GM13976 (cell line): ENCODE results near the gene TMEFF1.
"Not testable (repeated sequence)": the region's sequence is repeated elsewhere in the genome, so short reads cannot be mapped to it uniquely, and the experiment has no call there.

ENCODE experiments used
- DNase-seq: peaks from one replicate; pipeline ENCODE4 v3.0.0; 2012; ENCODE audit warnings: low spot score
- in situ Hi-C: fragments of 300-500 bp; cut with MboI; formaldehyde crosslinking; loops from one replicate; pipeline ENCODE4 v1.12.0; 2022; ENCODE audit warnings: low sequenced_read_pairs, mixed read lengths, inconsistent platforms; ENCODE audit not compliant: unreplicated experiment
- TF ChIP-seq, protein P1 (sequence below): IDR thresholded peaks from 2 replicates; pipeline ENCODE4 v1.5.1; 2012; ENCODE audit warnings: borderline replicate concordance, mild to moderate bottlenecking; ENCODE audit not compliant: insufficient read depth; ENCODE audit errors: extremely low read depth, missing control alignments, control extremely low read depth

The TMEFF1 gene

DNA sequence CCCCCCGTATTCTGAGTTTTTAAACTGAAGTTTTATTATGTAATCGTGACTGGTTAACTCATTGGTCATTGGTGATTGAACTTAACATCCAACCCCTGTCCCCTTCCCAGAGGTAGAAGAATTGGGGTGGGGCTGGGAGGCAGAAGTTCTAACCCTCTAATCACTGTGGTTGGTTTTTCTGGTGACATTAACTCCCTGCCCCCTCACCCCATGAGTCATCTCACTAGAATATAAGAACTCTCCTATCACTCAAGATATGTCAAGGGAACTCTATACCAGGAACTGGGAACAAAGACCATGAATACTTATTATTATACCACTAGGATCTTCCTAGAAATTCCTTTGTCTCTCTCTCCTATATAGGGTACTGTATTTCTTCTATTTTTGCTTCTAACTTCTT lies 52.6 kb downstream of the TMEFF1 start:
- in situ Hi-C loops, result no loop called here
- DNase-seq, result no peak
- TF ChIP-seq, protein P1, sequence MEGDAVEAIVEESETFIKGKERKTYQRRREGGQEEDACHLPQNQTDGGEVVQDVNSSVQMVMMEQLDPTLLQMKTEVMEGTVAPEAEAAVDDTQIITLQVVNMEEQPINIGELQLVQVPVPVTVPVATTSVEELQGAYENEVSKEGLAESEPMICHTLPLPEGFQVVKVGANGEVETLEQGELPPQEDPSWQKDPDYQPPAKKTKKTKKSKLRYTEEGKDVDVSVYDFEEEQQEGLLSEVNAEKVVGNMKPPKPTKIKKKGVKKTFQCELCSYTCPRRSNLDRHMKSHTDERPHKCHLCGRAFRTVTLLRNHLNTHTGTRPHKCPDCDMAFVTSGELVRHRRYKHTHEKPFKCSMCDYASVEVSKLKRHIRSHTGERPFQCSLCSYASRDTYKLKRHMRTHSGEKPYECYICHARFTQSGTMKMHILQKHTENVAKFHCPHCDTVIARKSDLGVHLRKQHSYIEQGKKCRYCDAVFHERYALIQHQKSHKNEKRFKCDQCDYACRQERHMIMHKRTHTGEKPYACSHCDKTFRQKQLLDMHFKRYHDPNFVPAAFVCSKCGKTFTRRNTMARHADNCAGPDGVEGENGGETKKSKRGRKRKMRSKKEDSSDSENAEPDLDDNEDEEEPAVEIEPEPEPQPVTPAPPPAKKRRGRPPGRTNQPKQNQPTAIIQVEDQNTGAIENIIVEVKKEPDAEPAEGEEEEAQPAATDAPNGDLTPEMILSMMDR, result no peak

DNA sequence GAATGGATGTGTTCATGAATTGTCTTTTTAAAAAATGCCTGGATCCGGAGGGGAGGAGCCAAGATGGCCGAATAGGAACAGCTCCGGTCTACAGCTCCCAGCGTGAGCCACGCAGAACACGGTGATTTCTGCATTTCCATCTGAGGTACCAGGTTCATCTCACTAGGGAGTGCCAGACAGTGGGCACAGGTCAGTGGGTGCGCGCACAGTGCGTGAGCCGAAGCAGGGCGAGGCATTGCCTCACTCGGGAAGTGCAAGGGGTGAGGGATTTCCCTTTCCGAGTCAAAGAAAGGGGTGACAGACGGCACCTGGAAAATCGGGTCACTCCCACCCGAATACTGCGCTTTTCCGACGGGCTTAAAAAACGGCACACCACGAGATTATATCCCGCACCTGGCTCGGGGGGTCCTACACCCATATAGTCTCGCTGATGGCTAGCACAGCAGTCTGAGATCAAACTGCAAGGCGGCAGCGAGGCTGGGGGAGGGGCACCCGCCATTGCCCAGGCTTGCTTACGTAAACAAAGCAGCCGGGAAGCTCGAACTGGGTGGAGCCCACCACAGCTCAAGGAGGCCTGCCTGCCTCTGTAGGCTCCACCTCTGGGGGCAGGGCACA lies 54.3 kb downstream of the TMEFF1 start:
- in situ Hi-C loops, DNase-seq: not testable (repeated sequence)

- TF ChIP-seq, protein P1, result no peak
- DNase-seq, result no peak
- in situ Hi-C loops, result no loop called here
These were observed 61.5 kb downstream of the TMEFF1 start for GRCh38 chr9:100534401-100534800.

DNA sequence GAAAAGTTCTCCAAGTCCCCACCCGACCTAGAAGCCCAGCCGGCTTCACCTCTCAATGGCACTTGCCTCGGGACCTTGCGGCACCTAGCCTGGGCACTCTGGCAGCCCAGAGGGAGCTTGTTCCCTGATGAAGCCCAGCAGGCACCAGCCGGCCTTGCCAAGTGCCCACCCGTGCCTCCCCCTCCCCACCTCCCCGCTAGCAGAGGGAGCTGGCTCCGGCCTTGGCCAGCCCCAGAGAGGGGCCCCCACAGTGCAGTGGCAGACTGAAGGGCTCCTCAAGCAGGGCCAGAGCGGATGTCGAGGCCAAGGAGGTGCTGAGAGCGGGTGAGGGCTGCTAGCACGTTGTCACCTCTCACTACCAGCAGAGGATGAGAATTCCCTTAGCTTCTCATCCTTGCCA lies 67.4 kb downstream of the TMEFF1 start:
- no peak for DNase-seq
- in situ Hi-C loops, result no loop called here
- TF ChIP-seq, protein P1, result no peak

- in situ Hi-C loops, result no loop called here
- DNase-seq, result no peak
These were observed 76.1 kb downstream of the TMEFF1 start for GRCh38 chr9:100549048-100549447.

DNA sequence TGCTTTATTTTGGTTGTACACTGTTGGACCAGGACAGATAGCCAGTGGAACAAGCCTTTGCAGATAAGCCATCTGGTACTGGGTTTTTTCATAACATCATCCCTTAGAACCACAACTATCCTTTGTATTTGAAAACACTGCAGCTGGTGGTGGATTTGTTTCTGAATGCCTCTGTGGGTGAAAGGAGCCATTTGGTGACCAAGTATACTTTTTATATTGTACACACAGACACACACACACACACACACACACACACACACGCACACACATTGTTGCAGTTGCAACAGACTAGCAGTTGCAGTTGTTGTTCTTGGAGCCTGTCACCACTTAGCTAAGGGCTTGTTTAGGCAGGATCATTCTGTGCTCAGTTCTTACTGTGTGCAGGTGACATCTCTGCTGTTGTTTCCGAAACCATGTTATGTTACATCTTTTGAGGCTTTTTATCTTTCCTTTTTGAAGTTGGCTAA lies 82.0 kb downstream of the TMEFF1 start:
- TF ChIP-seq, protein P1, result no peak
- in situ Hi-C loops, result no loop called here
- no peak for DNase-seq

More at GRCh38 chr9:100549048-100549447, 76.1 kb downstream of the TMEFF1 start:
- TF ChIP-seq, protein P1, result no peak

GRCh38 chr9:100555471-100555870 lies 82.5 kb downstream of the TMEFF1 start:
- in situ Hi-C loops, result no loop called here
- DNase-seq, result peak; percentile 12
- TF ChIP-seq, protein P1, result no peak
